Stomach (tissue), 9 donors: ENCODE measurements around the gene VOPP1. TPM values are rescaled to one million over a fixed set of nuclear protein-coding genes. Genes with fewer than 3 reads are reported as not detected.

ENCODE experiments used
- DNase-seq, 2 donors: peaks; one replicate each; pipeline versions ENCODE4 v3.0.0 to v3.0.0-alpha.2; 2013 to 2019
- H3K27ac ChIP-seq, 5 donors: fragments of 200-600 bp in 4 of 5; sonication (generic) in 4 of 5; one replicate each; pipeline ENCODE4 v1.5.1; 2013 to 2019; ENCODE audit warnings: mild to moderate bottlenecking in 1 of 5, moderate library complexity in 1 of 5
- H3K27me3 ChIP-seq, 3 donors: fragments of 200-600 bp; sonication (generic); one replicate each; pipeline ENCODE4 v1.5.1; 2017 to 2019; ENCODE audit warnings: mixed run types in 1 of 3
- H3K36me3 ChIP-seq, 4 donors: fragments of 200-600 bp; sonication (generic); 1 replicate in 3 of 4; 2 replicates in 1 of 4; pipeline ENCODE4 v1.5.1; 2016 to 2019
- H3K4me1 ChIP-seq, 4 donors: fragments of 200-600 bp; sonication (generic); one replicate each; pipeline ENCODE4 v1.5.1; 2016 to 2019
- H3K4me3 ChIP-seq, 4 donors: fragments of 200-600 bp; sonication (generic) in 3 of 4; one replicate each; pipeline ENCODE4 v1.5.1; 2016 to 2019; ENCODE audit warnings: mild to moderate bottlenecking in 1 of 4
- H3K9me3 ChIP-seq, 4 donors: fragments of 200-600 bp; sonication (generic); one replicate each; pipeline ENCODE4 v1.5.1; 2016 to 2019
- CTCF ChIP-seq, 7 experiments: fragments of 450-650 bp in 4 of 7; fragments of 200-600 bp in 3 of 7; sonication (generic) in 3 of 7; IDR thresholded peaks; one replicate each; pipeline ENCODE4 v1.5.1; 2016 to 2019; ENCODE audit warnings: antibody characterized with exemption in 7 of 7, control low read depth in 2 of 7, mild to moderate bottlenecking in 1 of 7
- EP300 ChIP-seq: sonication (generic); formaldehyde crosslinking; IDR thresholded peaks from one replicate; pipeline ENCODE4 v1.6.1; 2017; ENCODE audit warnings: antibody characterized with exemption
- POLR2A ChIP-seq, 4 donors: fragments of 450-650 bp; IDR thresholded peaks; one replicate each; pipeline ENCODE4 v1.6.1; 2016; ENCODE audit warnings: antibody characterized with exemption in 4 of 4, control low read depth in 2 of 4, mild to moderate bottlenecking in 1 of 4, moderate library complexity in 1 of 4
- POLR2AphosphoS5 ChIP-seq, 3 donors: sonication (generic); formaldehyde crosslinking; IDR thresholded peaks; one replicate each; pipeline ENCODE4 v1.6.1; 2016; ENCODE audit warnings: antibody characterized with exemption in 3 of 3
- WGBS, 5 donors: extraction: QIAGEN DNeasy Blood & Tissue Kit in 3 of 5; methylation state at CpG; one replicate each; pipeline versions ENCODE4 v1.1.5 to v1.1.7; 2013 to 2018; 5-methylcytosine and 5-hydroxymethylcytosine counted together
- intact Hi-C: fragments of 100-400 bp; cut with DNase I; formaldehyde crosslinking; loops from one replicate; pipeline ENCODE4 v1.15.1; 2023; ENCODE audit warnings: low total_unique reads
- polyA plus RNA-seq, 3 donors: library from polyadenylated mRNA; stranded (reverse); fragments of 200-250 nt; gene quantifications; one replicate each; pipeline ENCODE4 v1.2.3, GENCODE V29; 2013
- total RNA-seq, 5 donors: library from RNA; depleted of rRNA; stranded (reverse); fragments of >200 nt; gene quantifications; one replicate each; pipeline versions ENCODE4 v1.1.0 to v1.2.3, GENCODE V29; 2014 to 2016
- donor health status: healthy with polysubstance abuse.
- donor health status: Bipolar disorder and iron deficiency.
- donor health status: healthy.

VOPP1 gene
- total and polyA plus RNA-seq, 8 donors: 14.0 to 117 (median 37.0) TPM

- Histone ChIP-seq H3K4me1 (peaks cover 29 to 85% (median 56%) of the 10 kb centered on the region in 4 donors), H3K36me3 (peaks cover 0 to 5% (median 0%) of the 10 kb centered on the region in 4 donors), H3K27me3 (no peaks in the 10 kb centered on the region), H3K4me3 (no peak overlapping the region), H3K9me3 (no peaks in the 10 kb centered on the region), H3K27ac (peak overlapping the region in 1 of 5 donors; percentile 76)
- TF ChIP-seq EP300: no peak
- no peak for TF ChIP-seq POLR2AphosphoS5 (IDR thresholded peaks at IDR 0.05)
- no peak for TF ChIP-seq CTCF (IDR thresholded peaks at IDR 0.05)
- no peak for TF ChIP-seq POLR2A (IDR thresholded peaks at IDR 0.05)
- WGBS, 5 donors: 76 to 95% (median 88%) methylated on average over 7 of the region's 7 CpGs
- no peak for DNase-seq
- intact Hi-C loops: no loop called here
Measured at GRCh38 chr7:55555160-55555559, 17.1 kb downstream of the VOPP1 start.

- TF ChIP-seq POLR2AphosphoS5 (IDR thresholded peaks at IDR 0.05): no peak
- TF ChIP-seq POLR2A (IDR thresholded peaks at IDR 0.05): no peak
- no peak for TF ChIP-seq CTCF (IDR thresholded peaks at IDR 0.05)
- no peak for TF ChIP-seq EP300
- intact Hi-C loops: no loop called here
- H3K4me3 ChIP-seq: no peak overlapping the region
- peaks cover 34 to 92% (median 67%) of the 10 kb centered on the region in 4 donors for H3K4me1 ChIP-seq
- H3K27ac ChIP-seq: peak overlapping the region in 3 of 5 donors; percentile 68 to 79 (median 76)
- peaks cover 0 to 5% (median 0%) of the 10 kb centered on the region in 4 donors for H3K36me3 ChIP-seq
- no peak for DNase-seq
- H3K9me3 ChIP-seq: no peaks in the 10 kb centered on the region
- WGBS, 5 donors: 29 to 71% (median 49%) methylated on average over 1 of the region's 1 CpG
- no peaks in the 10 kb centered on the region for H3K27me3 ChIP-seq
Measured at GRCh38 chr7:55554038-55554437, 18.3 kb downstream of the VOPP1 start.

DNA sequence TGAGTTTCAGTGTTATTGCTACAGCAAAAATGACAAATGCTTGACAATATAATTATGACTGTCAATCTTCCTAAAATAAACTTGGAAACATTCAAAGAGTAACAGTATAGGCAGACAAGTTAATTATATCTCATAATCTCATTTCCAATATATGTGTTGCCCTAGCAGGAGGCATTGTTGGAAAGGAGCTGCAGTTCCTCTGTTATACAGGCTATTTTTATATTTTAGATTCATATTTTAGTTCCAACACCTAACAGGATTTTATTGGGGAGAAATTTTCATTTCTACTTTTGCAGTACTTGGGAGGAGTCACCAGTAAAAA is 19.3 kb downstream of the VOPP1 start:
- DNase-seq: no peak
- no peaks in the 10 kb centered on the region for H3K27me3 ChIP-seq
- H3K36me3 ChIP-seq: peaks cover 0 to 5% (median 0%) of the 10 kb centered on the region in 4 donors
- peak overlapping the region; percentile 67 to 79 (median 72) for H3K27ac ChIP-seq
- TF ChIP-seq EP300: no peak
- TF ChIP-seq POLR2AphosphoS5 (IDR thresholded peaks at IDR 0.05): no peak
- TF ChIP-seq CTCF (IDR thresholded peaks at IDR 0.05): no peak
- no peak for TF ChIP-seq POLR2A (IDR thresholded peaks at IDR 0.05)
- no peaks in the 10 kb centered on the region for H3K9me3 ChIP-seq
- no peak overlapping the region for H3K4me3 ChIP-seq
- intact Hi-C loops: no loop called here
- H3K4me1 ChIP-seq: peaks cover 40 to 95% (median 75%) of the 10 kb centered on the region in 4 donors

DNA sequence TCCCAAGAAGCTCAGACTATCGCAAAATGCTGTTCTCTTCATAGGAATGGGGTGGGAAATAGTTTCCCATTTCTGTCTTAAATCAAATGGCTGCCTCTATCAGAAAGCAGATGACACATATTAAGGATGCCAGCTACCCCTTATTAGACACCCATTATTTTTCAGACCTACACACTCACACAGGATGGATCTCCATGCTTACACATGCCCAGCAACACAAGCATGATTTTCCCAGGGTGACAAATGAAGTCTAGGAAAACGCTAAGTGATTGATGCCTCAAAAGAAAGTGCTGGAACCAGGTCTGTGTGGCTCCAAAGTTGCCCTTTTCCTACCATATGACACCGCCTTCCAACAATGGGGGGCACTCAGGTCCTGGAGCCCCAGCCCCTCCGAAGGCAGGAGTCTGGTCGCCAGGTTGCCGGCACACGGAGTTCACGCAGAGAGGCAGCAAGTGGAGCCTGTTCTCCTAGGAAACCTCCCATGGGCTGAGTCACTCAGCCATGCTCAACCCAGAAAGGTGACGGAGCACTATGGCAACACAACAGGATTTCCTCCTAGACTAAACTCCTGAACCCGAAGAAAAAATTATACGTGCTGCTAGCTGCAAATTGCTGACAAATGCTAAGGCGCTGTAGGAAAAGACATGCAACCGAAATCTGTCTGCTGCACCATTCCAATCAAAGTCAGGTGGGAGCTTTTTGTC is 19.8 kb downstream of the VOPP1 start:
- TF ChIP-seq POLR2AphosphoS5 (IDR thresholded peaks at IDR 0.05) (peak in 2 of 3 donors; percentile 6 to 68), CTCF (IDR thresholded peaks at IDR 0.05) (no peak)
- peaks cover 40 to 94% (median 77%) of the 10 kb centered on the region in 4 donors for H3K4me1 ChIP-seq
- H3K36me3 ChIP-seq: peaks cover 0 to 5% (median 0%) of the 10 kb centered on the region in 4 donors
- intact Hi-C loops: no loop called here
- H3K9me3 ChIP-seq: no peaks in the 10 kb centered on the region
- 26 to 39% (median 32%) methylated on average over 12 to 13 of the region's 13 CpGs for WGBS, 5 donors
- no peaks in the 10 kb centered on the region for H3K27me3 ChIP-seq
- peak overlapping the region in 2 of 4 donors; percentile 2 to 3 for H3K4me3 ChIP-seq
- DNase-seq: peak; percentile 62 to 92
- H3K27ac ChIP-seq: peak overlapping the region; percentile 67 to 79 (median 72)
